HL-60 (cell line): ENCODE data around the gene DBNDD2.

Experiments
- DNase-seq, 2 experiments: peaks; one replicate each; pipeline ENCODE4 v3.0.0-alpha.2; 2010 to 2020; ENCODE audit warnings: low read depth in 1 of 2, low spot score in 1 of 2
- H3K27ac ChIP-seq: fragments of 250-450 bp; sonication (Bioruptor Pico); replicated peaks from 2 replicates; pipeline ENCODE4 v1.5.1; 2020; ENCODE audit warnings: mild to moderate bottlenecking, moderate library complexity
- H3K27me3 ChIP-seq: fragments of 250-450 bp; sonication (Bioruptor Pico); 2 replicates; pipeline ENCODE4 v1.5.1; 2021; ENCODE audit warnings: mild to moderate bottlenecking, moderate library complexity; ENCODE audit not compliant: insufficient read depth, poor library complexity, severe bottlenecking
- H3K4me3 ChIP-seq: replicated peaks from 2 replicates; pipeline ENCODE4 v1.5.1; 2011; ENCODE audit warnings: mild to moderate bottlenecking, control low read depth, low read length; ENCODE audit not compliant: insufficient read depth
- GABPA ChIP-seq: IDR thresholded peaks from 2 replicates; pipeline ENCODE4 v1.6.1; 2012; ENCODE audit warnings: low read depth
- POLR2AphosphoS5 ChIP-seq: IDR thresholded peaks from 2 replicates; pipeline ENCODE4 v1.6.1; 2012; ENCODE audit warnings: low read depth
- SPI1 ChIP-seq: IDR thresholded peaks from 2 replicates; pipeline ENCODE4 v1.6.1; 2012; ENCODE audit warnings: low read depth, mild to moderate bottlenecking, borderline replicate concordance
- long read RNA-seq: library from polyadenylated mRNA; unstranded; transcript quantifications from one replicate; pipeline ENCODE4 v2.0.0, GENCODE V29; 2020
- TF ChIP-seq, protein P1 (sequence below): IDR thresholded peaks from one replicate; pipeline ENCODE4 v1.5.1; 2011; ENCODE audit warnings: low read length, control low read depth, inconsistent platforms; ENCODE audit not compliant: insufficient read depth
- TF ChIP-seq, protein P2 (sequence below): IDR thresholded peaks from 2 replicates; pipeline ENCODE4 v1.6.1; 2012; ENCODE audit warnings: low read depth; ENCODE audit not compliant: insufficient replicate concordance

Gene DBNDD2, protein sequence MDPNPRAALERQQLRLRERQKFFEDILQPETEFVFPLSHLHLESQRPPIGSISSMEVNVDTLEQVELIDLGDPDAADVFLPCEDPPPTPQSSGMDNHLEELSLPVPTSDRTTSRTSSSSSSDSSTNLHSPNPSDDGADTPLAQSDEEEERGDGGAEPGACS
- long read RNA-seq, transcript DBNDD2-202 (4 exons, 1,078 nt), result major isoform, 7 of 9 reads
- long read RNA-seq, partial matches to known transcripts, result 0 of 9 reads
- long read RNA-seq, other reads (novel, unspliced or antisense), result 0 of 9 reads

DNA sequence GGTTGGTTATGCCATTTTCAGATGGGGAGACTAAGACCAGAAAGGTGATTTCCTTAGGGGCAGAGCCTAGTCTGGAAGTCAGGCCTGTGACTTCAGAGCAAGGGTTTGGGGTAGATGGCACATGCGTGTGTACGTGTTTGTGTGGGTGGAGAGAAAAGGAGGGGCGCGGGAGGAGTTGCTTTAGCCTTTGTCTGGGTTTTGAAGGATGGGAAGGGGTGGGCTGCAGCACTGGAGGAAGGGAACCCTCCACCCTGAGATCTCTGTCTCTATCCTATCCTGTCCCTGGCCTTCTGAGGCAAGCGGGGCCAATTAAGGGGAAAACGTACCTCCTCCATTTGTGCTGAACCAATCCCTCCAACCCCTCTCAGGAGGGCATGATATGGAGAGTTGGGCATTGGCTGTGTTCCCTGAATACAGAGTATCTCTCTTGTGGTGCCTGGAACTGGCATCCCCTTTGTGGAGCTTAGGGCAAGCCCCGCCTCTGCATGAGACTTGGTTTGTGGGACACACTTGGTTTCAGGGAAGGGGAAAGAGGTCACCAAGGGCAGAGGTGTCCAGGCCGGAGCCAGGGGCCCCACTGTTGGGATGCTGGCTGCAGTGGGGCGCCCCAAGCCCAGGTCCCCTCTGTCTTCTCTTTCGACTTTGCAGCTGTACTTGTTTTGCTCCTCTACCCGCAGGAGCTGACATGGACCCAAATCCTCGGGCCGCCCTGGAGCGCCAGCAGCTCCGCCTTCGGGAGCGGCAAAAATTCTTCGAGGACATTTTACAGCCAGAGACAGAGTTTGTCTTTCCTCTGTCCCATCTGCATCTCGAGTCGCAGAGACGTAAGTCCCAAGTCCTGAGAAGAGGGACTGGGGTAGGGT lies at the start of gene DBNDD2:
Gene DBNDD2, plus strand, starts transcription at position 507 of the 863 bp plus-strand sequence. Its CDS starts 179 bp downstream, at position 686.
- DNase-seq, result no peak
- no peaks in the 10 kb centered on the region for H3K27me3 ChIP-seq
- no peak within 1 kb of the TSS for H3K27ac ChIP-seq
- H3K4me3 ChIP-seq, result no peak within 1 kb of the TSS
- TF ChIP-seq, protein P1, sequence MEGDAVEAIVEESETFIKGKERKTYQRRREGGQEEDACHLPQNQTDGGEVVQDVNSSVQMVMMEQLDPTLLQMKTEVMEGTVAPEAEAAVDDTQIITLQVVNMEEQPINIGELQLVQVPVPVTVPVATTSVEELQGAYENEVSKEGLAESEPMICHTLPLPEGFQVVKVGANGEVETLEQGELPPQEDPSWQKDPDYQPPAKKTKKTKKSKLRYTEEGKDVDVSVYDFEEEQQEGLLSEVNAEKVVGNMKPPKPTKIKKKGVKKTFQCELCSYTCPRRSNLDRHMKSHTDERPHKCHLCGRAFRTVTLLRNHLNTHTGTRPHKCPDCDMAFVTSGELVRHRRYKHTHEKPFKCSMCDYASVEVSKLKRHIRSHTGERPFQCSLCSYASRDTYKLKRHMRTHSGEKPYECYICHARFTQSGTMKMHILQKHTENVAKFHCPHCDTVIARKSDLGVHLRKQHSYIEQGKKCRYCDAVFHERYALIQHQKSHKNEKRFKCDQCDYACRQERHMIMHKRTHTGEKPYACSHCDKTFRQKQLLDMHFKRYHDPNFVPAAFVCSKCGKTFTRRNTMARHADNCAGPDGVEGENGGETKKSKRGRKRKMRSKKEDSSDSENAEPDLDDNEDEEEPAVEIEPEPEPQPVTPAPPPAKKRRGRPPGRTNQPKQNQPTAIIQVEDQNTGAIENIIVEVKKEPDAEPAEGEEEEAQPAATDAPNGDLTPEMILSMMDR, result no peak
- TF ChIP-seq GABPA (no peak), POLR2AphosphoS5 (no peak), SPI1 (no peak)
- TF ChIP-seq, protein P2, sequence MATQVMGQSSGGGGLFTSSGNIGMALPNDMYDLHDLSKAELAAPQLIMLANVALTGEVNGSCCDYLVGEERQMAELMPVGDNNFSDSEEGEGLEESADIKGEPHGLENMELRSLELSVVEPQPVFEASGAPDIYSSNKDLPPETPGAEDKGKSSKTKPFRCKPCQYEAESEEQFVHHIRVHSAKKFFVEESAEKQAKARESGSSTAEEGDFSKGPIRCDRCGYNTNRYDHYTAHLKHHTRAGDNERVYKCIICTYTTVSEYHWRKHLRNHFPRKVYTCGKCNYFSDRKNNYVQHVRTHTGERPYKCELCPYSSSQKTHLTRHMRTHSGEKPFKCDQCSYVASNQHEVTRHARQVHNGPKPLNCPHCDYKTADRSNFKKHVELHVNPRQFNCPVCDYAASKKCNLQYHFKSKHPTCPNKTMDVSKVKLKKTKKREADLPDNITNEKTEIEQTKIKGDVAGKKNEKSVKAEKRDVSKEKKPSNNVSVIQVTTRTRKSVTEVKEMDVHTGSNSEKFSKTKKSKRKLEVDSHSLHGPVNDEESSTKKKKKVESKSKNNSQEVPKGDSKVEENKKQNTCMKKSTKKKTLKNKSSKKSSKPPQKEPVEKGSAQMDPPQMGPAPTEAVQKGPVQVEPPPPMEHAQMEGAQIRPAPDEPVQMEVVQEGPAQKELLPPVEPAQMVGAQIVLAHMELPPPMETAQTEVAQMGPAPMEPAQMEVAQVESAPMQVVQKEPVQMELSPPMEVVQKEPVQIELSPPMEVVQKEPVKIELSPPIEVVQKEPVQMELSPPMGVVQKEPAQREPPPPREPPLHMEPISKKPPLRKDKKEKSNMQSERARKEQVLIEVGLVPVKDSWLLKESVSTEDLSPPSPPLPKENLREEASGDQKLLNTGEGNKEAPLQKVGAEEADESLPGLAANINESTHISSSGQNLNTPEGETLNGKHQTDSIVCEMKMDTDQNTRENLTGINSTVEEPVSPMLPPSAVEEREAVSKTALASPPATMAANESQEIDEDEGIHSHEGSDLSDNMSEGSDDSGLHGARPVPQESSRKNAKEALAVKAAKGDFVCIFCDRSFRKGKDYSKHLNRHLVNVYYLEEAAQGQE, result no peak

DNA sequence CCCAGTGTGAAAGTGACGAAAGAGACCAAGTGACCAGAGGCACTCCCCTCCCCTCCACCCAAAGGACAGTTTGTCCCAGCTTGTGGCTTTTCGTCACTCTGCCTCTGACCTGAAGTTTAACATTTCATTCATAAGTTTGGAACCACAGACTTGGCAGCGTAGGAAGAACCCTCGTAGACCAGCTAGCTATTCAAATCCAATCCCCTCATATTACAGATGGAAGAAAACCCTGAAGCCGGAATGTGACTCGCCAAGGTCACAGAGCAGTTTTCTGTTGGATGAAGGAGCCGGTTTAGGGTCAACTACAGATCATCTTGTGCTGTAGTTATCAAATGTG lies 49.1 kb upstream of the DBNDD2 start:
- TF ChIP-seq SPI1, result no peak
- TF ChIP-seq POLR2AphosphoS5, result no peak
- TF ChIP-seq, protein P2, result no peak
- TF ChIP-seq, protein P1, result no peak
- no peak for TF ChIP-seq GABPA
- DNase-seq, result no peak
- Histone ChIP-seq H3K27ac (no peak overlapping the region), H3K27me3 (no peaks in the 10 kb centered on the region), H3K4me3 (no peak overlapping the region)

DNA sequence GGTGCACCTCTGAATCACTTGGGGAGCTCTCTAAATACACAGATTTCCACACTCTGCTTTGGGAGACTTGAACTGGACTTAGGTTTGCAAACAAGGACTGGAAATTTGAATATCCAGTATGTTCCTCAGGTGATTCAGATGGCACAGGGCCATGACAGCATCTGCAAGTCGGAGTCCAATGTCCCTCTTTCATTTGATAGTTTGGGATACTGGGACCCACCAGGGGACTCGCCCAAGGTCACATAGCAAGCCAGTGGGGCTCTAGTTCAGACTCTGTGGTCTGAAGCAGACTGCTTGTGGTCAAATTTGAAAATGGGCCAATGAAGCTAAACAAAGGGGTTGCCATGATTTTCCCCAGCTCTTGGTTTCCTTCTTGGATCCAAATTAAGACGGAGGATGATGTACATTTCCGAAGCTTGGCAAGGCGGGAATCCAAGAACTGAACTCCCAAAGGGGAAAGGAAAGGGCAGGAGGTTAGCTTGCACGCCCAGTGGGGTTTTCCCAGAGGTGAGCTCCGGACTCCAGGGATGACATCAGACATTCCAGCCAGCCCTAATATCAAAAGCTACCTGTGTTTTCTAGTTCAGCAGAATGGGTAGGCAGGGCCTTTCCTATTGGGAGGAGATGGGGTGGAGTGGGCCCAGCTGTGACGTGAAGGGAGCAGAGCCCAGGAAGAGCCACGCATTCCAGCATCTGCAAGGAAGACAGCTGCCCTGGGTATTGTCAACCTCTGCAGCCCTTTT lies 48.5 kb upstream of the DBNDD2 start:
- Histone ChIP-seq H3K27ac (no peak overlapping the region), H3K27me3 (no peaks in the 10 kb centered on the region), H3K4me3 (no peak overlapping the region)
- no peak for DNase-seq
- no peak for TF ChIP-seq GABPA
- TF ChIP-seq, protein P1, result no peak
